ENCODE measurements around the gene MGRN1.

Gene MGRN1

DNA sequence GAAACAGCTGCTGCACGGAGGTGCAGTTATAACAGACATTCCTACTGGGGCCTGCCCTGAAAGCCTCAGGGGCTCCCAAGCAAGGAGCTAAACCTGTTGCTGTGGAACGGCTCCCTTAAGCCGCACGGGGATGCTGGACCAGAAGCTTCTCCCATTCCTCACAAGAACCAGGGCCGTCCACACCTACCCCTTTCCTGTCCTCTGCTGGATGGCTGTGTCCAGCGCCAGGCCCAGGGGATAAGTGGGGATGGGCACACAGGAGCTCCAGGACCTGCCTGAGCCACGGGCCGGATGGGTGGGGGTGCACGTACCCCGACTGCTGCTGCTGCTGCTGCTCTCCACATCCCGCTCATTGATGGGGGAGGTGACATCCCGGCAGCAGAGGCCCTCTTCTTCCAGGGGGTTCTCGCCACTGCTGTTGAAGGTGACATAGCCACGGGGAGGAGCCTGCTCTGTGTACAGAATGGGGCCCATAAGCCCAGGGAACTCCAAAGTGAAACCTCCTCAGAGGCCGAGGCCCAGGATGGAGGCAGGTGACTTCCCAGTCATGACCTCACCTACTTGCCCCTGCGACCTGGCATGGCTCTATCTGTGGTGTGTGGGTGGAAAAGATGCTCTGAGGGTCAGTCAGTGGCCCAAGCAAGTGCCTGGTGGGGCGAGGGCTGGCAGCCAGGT lies 77.3 kb downstream of the MGRN1 start:
- TF ChIP-seq ZBTB7A (IDR thresholded peaks at IDR 0.05; ENCODE audit: low read depth) (no peak), CEBPB (IDR thresholded peaks at IDR 0.05) (no peak), EP300 (IDR thresholded peaks at IDR 0.05; ENCODE audit: borderline replicate concordance) (no peak), TCF12 (IDR thresholded peaks at IDR 0.05; ENCODE audit: low read depth) (no peak), NFIC (IDR thresholded peaks at IDR 0.05) (no peak), EGR1 (IDR thresholded peaks at IDR 0.05) (no peak)
- TF ChIP-seq, protein P1, sequence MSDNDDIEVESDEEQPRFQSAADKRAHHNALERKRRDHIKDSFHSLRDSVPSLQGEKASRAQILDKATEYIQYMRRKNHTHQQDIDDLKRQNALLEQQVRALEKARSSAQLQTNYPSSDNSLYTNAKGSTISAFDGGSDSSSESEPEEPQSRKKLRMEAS (IDR thresholded peaks at IDR 0.05) = no peak
- TF ChIP-seq, protein P2, sequence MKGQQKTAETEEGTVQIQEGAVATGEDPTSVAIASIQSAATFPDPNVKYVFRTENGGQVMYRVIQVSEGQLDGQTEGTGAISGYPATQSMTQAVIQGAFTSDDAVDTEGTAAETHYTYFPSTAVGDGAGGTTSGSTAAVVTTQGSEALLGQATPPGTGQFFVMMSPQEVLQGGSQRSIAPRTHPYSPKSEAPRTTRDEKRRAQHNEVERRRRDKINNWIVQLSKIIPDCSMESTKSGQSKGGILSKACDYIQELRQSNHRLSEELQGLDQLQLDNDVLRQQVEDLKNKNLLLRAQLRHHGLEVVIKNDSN (IDR thresholded peaks at IDR 0.05) = no peak

DNA sequence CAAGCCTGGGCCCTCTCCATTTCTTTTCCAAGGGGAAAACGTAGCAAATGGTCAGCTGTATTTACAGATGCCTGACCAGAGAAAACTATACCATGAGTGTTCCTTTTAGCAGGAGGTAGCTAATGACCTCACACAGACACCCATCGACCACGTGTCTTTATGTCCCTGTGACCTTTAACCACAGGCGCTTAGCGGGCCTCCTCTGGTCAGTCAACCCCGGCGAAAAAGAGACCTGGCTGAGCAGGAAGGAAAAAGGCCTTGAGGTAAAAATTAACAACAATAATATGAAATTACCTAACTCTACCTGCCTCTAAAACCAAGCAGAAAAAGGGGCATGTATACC lies 77.8 kb downstream of the MGRN1 start:
- TF ChIP-seq RAD21 (IDR thresholded peaks at IDR 0.05; ENCODE audit: low read depth) (no peak), TEAD4 (IDR thresholded peaks at IDR 0.05) (no peak), TCF12 (IDR thresholded peaks at IDR 0.05; ENCODE audit: low read depth) (no peak), EP300 (IDR thresholded peaks at IDR 0.05; ENCODE audit: borderline replicate concordance) (no peak), NFIC (IDR thresholded peaks at IDR 0.05) (no peak), TAF1 (IDR thresholded peaks at IDR 0.05; ENCODE audit: low read depth) (no peak), ZBTB7A (IDR thresholded peaks at IDR 0.05; ENCODE audit: low read depth) (no peak), FOXM1 (IDR thresholded peaks at IDR 0.05; ENCODE audit: borderline replicate concordance, low read depth) (no peak), YY1 (IDR thresholded peaks at IDR 0.05; ENCODE audit: low read depth) (no peak), CREB1 (IDR thresholded peaks at IDR 0.05; ENCODE audit: low read depth) (no peak), CEBPB (IDR thresholded peaks at IDR 0.05) (no peak), EGR1 (IDR thresholded peaks at IDR 0.05) (no peak)
- TF ChIP-seq, protein P3, sequence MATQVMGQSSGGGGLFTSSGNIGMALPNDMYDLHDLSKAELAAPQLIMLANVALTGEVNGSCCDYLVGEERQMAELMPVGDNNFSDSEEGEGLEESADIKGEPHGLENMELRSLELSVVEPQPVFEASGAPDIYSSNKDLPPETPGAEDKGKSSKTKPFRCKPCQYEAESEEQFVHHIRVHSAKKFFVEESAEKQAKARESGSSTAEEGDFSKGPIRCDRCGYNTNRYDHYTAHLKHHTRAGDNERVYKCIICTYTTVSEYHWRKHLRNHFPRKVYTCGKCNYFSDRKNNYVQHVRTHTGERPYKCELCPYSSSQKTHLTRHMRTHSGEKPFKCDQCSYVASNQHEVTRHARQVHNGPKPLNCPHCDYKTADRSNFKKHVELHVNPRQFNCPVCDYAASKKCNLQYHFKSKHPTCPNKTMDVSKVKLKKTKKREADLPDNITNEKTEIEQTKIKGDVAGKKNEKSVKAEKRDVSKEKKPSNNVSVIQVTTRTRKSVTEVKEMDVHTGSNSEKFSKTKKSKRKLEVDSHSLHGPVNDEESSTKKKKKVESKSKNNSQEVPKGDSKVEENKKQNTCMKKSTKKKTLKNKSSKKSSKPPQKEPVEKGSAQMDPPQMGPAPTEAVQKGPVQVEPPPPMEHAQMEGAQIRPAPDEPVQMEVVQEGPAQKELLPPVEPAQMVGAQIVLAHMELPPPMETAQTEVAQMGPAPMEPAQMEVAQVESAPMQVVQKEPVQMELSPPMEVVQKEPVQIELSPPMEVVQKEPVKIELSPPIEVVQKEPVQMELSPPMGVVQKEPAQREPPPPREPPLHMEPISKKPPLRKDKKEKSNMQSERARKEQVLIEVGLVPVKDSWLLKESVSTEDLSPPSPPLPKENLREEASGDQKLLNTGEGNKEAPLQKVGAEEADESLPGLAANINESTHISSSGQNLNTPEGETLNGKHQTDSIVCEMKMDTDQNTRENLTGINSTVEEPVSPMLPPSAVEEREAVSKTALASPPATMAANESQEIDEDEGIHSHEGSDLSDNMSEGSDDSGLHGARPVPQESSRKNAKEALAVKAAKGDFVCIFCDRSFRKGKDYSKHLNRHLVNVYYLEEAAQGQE (IDR thresholded peaks at IDR 0.05; ENCODE audit: low read depth) = no peak
- TF ChIP-seq, protein P2 (IDR thresholded peaks at IDR 0.05) = no peak
- TF ChIP-seq, protein P1 (IDR thresholded peaks at IDR 0.05) = no peak

DNA sequence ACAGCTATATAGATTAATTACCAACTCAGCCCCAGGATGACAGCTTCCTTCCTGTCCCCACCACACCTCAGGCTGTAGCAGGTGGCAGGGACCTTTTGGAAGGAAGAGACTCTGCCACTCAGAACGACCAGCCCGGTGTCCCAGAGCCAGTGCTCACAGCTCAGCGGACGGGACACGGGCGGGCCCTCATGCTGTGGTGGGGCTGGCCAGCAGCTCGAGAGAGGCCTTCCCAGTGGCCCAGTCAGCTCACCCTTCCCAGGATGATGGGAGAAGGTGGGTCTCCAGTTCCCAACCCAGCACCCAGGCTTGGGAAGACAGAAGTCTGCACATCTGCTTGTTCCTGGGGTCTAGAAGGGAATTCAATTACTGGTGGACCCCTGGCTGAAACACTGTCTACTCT lies 79.3 kb downstream of the MGRN1 start:
- TF ChIP-seq TEAD4 (IDR thresholded peaks at IDR 0.05) (no peak), CEBPB (IDR thresholded peaks at IDR 0.05) (no peak), EGR1 (IDR thresholded peaks at IDR 0.05) (no peak), RAD21 (IDR thresholded peaks at IDR 0.05; ENCODE audit: low read depth) (no peak), YY1 (IDR thresholded peaks at IDR 0.05; ENCODE audit: low read depth) (no peak), FOXM1 (IDR thresholded peaks at IDR 0.05; ENCODE audit: borderline replicate concordance, low read depth) (no peak), CREB1 (IDR thresholded peaks at IDR 0.05; ENCODE audit: low read depth) (no peak), ZBTB7A (IDR thresholded peaks at IDR 0.05; ENCODE audit: low read depth) (no peak), NFIC (IDR thresholded peaks at IDR 0.05) (no peak), TCF12 (IDR thresholded peaks at IDR 0.05; ENCODE audit: low read depth) (no peak)
- TF ChIP-seq, protein P1 (IDR thresholded peaks at IDR 0.05) = no peak
- TF ChIP-seq, protein P2 (IDR thresholded peaks at IDR 0.05) = no peak
- TF ChIP-seq, protein P3 (IDR thresholded peaks at IDR 0.05; ENCODE audit: low read depth) = no peak

DNA sequence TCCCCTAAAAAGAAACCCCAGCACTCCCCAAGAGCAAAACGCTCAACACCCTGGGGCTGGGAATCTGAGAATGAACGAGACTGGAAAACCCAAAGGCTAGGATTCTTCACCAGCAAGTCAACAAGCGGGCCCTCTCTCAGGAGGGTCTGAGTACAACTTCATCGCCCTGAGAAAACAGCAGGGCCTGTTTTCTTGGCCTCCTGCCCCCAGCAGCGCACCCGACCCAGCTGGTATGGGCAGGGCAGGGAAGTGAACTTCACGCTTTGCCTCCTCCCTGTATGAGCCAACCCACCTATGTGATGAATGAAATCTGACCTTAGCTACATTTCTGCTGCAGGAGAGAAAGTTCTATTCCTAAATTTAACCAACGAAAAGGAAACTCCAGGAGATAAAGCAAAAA lies 79.9 kb downstream of the MGRN1 start:
- no peak for TF ChIP-seq TAF1 (IDR thresholded peaks at IDR 0.05; ENCODE audit: low read depth)
- TF ChIP-seq, protein P2 (IDR thresholded peaks at IDR 0.05) = no peak
- no peak for TF ChIP-seq NFIC (IDR thresholded peaks at IDR 0.05)
- TF ChIP-seq FOXM1 (IDR thresholded peaks at IDR 0.05; ENCODE audit: borderline replicate concordance, low read depth) = no peak
- no peak for TF ChIP-seq TCF12 (IDR thresholded peaks at IDR 0.05; ENCODE audit: low read depth)
- TF ChIP-seq EGR1 (IDR thresholded peaks at IDR 0.05) = no peak
- TF ChIP-seq, protein P1 (IDR thresholded peaks at IDR 0.05) = no peak
- no peak for TF ChIP-seq EP300 (IDR thresholded peaks at IDR 0.05; ENCODE audit: borderline replicate concordance)
- TF ChIP-seq CREB1 (IDR thresholded peaks at IDR 0.05; ENCODE audit: low read depth) = no peak
- no peak for TF ChIP-seq CEBPB (IDR thresholded peaks at IDR 0.05)
- no peak for TF ChIP-seq RAD21 (IDR thresholded peaks at IDR 0.05; ENCODE audit: low read depth)
- no peak for TF ChIP-seq YY1 (IDR thresholded peaks at IDR 0.05; ENCODE audit: low read depth)
- TF ChIP-seq, protein P3 (IDR thresholded peaks at IDR 0.05; ENCODE audit: low read depth) = no peak

Measured in Ishikawa (cell line).